ENCODE measurements around the gene DPPA3.
"Not testable (repeated sequence)": the region's sequence is repeated elsewhere in the genome, so short reads cannot be mapped to it uniquely, and the experiment has no call there.

DPPA3 gene

DNA sequence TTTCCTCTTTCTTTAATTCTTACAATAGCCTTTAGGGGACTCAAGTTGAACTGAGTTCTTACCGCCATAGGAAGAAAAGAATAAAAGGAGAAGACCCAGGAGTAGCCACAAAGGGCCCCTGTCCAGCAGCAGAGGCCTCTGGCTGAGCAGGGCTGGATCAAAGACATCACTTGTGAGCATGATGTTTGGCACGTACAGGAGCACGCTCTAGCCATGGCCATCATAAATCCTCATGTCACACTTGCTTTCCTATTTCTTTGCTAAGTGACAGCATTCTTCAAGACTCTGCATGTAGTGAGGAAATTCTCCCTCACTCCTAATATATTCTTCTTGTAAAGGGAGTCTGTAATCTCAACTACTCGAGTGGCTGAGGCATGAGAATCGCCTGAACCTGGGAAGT is 20.3 kb downstream of the DPPA3 start:
- DNase-seq, result no peak

- DNase-seq, result no peak
These were observed 21.8 kb downstream of the DPPA3 start for GRCh38 chr12:7732993-7733392.

DNA sequence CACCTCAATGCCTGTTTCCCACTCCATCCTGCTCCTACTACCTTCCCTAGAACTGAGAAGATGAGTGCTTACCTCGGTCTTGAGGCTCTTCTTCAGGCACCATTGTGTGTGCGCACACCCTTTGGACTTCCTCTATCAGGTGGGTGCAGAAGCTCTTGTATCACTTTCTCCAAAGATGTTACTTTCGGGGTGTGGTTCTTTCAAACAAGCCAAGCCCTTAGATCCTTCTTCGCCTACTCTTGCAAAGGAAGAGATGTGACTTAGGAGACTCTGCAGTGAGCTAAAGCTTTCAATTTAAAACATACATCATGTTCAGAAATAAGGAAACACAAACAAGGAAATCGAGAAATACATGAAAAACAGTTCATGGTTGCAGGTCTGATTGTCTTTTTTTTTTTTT is 36.0 kb downstream of the DPPA3 start, which contains the start of gene CLEC4C:
Gene CLEC4C, minus strand, starts transcription at position 130 of the 400 bp plus-strand sequence. Its CDS starts 27 bp downstream, at position 103.
- no peak for DNase-seq

GRCh38 chr12:7748852-7749251 is 37.6 kb downstream of the DPPA3 start:
- no peak for DNase-seq

DNA sequence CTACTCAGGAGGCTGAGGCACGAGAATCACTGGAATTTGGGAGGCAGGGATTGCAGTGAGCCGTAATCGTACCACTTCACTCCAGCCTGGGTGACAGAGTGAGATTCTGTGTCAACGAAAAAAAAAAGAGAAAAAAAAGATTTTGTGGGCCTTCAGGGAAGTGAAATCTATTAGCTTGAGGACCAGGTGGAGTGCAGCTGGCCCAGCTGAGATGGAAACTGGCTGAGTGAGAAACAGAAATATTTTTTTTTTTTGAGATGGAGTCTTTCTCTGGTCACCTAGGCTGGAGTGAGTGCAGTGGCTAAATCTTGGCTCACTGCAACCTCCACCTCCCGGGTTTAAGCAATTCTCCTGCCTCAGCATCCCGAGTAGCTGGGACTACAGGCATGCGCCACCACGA is 38.2 kb downstream of the DPPA3 start:
- DNase-seq, result no peak

DNA sequence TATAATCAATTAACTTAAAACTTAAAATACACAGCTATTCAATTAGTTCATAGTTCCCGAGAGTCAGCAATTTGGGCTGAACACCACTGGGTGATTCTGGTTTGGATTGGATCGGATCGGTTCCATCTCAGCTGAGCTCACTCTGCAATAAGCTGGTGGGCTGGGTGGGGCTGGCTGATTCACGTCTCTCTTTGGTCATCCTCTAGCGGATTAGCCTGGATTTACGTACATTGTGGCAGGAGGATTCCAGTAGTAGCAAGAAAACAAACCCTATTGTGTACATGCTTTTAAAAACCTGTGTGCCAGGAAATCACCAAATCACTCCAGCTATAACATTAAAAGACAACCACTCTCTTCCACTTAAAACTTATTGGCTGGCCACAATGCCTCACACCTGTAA is 39.1 kb downstream of the DPPA3 start:
- DNase-seq, result no peak

DNA sequence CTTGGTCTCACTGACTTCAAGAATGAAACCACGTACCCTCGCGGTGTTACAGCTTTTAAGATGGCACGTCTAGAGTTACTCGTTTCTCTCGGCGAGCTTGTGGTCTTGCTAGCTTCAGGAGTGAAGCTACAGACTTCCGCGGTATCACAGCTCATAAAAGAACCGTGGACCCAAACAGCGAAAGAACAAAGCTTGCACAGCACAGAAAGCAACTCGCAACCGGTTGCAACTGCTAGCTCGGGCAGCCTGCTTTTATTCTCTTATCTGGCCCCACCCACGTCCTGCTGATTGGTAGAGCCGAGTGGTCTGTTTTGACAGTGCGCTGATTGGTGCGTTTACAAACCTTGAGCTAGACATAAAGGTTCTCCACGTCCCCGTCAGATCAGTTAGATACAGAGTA is 40.2 kb downstream of the DPPA3 start:
- no peak for DNase-seq

DNA sequence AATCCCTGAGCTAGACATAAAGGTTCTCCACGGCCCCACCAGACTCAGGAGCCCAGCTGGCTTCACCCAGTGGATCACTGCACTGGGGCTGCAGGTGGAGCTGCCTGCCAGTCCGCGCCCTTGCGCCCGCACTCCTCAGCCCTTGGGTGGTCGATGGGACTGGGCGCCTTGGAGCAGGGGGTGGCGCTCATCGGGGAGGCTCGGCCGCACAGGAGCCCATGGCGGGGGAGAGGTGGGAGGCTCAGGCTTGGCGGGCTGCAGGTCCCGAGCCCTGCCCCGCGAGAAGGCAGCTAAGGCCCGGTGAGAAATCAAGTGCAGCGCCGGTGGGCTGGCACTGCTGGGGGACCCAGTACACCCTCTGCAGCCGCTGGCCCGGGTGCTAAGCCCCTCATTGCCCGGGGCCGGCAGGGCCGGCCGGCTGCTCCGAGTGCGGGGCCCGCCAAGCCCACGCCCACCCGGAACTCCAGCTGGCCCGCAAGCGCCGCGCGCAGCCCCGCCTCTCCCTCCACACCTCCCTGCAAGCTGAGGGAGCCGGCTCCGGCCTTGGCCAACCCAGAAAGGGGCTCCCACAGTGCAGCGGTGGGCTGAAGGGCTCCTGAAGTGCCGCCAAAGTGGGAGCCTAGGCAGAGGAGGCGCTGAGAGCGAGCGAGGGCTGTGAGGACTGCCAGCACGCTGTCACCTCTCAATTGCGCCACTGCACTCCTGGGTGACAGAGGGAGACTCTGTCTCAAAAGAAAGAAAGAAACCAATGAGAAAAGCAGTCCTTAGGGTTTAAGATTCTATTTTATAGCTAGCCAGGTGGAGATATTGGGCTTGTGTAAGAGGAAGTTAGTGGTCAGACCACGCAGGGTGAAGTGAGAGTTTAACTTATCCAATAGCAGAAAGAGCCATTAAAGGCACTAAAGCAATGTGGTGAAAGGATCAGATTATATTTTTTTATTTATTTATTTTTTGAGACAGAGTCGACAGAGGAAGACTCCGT is 41.0 kb downstream of the DPPA3 start:
- not testable (repeated sequence) for DNase-seq

DNA sequence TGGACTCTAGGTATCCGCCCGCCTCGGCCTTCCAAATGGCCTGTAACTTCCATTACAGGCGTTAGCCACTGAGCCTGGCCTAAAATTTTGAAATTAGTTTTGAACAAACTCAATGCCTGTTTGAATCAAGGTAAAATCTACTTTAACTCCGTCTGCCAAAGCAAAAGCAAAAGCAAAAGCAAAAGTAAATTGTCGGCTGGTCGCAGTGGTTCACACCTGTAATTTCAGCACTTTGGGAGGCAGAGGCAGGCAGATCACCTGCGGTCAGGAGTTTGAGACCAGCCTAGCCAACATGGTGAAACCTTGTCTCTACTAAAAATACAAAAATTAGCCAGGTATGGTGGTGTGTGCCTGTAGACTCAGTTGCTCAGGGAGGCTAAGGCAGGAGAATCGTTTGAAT is 44.4 kb downstream of the DPPA3 start:
- DNase-seq, result not testable (repeated sequence)

GRCh38 chr12:7756993-7757392 is 45.8 kb downstream of the DPPA3 start:
- no peak for DNase-seq

DNA sequence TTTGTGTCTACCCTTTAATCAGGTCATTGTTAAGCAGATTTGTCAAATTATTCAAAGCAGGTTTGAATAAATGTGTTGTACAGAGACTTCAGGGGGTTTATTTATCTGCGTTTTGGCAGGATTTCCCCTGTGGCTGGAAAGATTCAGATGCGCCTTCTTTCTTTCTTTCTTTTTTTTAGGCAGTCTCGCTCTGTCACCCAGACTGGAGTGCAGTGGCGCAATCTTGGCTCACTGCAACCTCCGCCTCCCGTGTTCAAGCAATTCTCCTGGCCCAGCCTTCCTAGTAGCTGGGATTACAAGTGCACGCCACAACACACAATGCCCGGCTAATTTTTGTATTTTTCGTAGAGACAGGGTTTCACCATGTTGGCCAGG is 47.5 kb downstream of the DPPA3 start:
- no peak for DNase-seq
